Endothelial cell of umbilical vein (primary cell): ENCODE data around the gene KCNRG. TPM values are rescaled to one million over a fixed set of nuclear protein-coding genes. Genes with fewer than 3 reads are reported as not detected.

Experiments
- BruUV-seq: library from RNA; stranded (reverse); fragments of 400-500 nt; replicated peaks from 2 replicates; lab custom pipeline; 2021; lab: Mats Ljungman, UMichigan
- CTCF ChIA-PET: fragments of 300-600, 350-600 bp; sonication (Branson Sonifier 250); formaldehyde crosslinking; loops from one replicate; lab custom pipeline; 2021; ENCODE audit warnings: antibody characterized with exemption, inconsistent platforms; lab: Charles Lee
- POLR2A ChIA-PET: fragments of 300-600, 350-600 bp; sonication (Branson Sonifier 250); formaldehyde crosslinking; loops from one replicate; lab custom pipeline; 2021; ENCODE audit warnings: antibody characterized with exemption, inconsistent platforms; lab: Charles Lee
- DNase-seq: peaks from one replicate; pipeline ENCODE4 v3.0.0-alpha.2; 2011; ENCODE audit warnings: low read depth, low spot score
- FAIRE-seq: peaks from 2 replicates; lab custom pipeline; 2011; peaks lifted over from hg19 to GRCh38; lab: Jason Lieb, UNC
- H2AFZ ChIP-seq: 2 replicates; pipeline ENCODE4 v1.6.0; 2012; ENCODE audit warnings: low read depth, low read length, control low read depth, inconsistent platforms
- H3K27ac ChIP-seq: 2 replicates; pipeline ENCODE4 v1.5.1; 2011; ENCODE audit warnings: low read depth, mild to moderate bottlenecking, control low read depth, low read length, moderate library complexity; ENCODE audit not compliant: insufficient read depth
- H3K27me3 ChIP-seq, 2 experiments: 2 replicates each; pipeline versions ENCODE4 v1.6.0 to v1.6.1; 2011; ENCODE audit warnings: low read length in 2 of 2, mixed read lengths in 1 of 2; ENCODE audit not compliant: control insufficient read depth in 2 of 2, insufficient read depth in 2 of 2
- H3K36me3 ChIP-seq, 2 experiments: 2 replicates in 1 of 2; 3 replicates in 1 of 2; pipeline ENCODE4 v1.5.1; 2011; ENCODE audit warnings: low read length in 2 of 2, mild to moderate bottlenecking in 1 of 2, moderate library complexity in 1 of 2; ENCODE audit not compliant: control insufficient read depth in 2 of 2, insufficient read depth in 2 of 2; ENCODE audit errors: extremely low read depth in 1 of 2
- H3K4me1 ChIP-seq: 3 replicates; pipeline ENCODE4 v1.5.1; 2011; ENCODE audit warnings: mild to moderate bottlenecking, low read length; ENCODE audit not compliant: control insufficient read depth, insufficient read depth; ENCODE audit errors: extremely low read depth
- H3K4me2 ChIP-seq: 2 replicates; pipeline ENCODE4 v1.6.1; 2011; ENCODE audit warnings: low read length, control low read depth, mixed read lengths; ENCODE audit not compliant: insufficient read depth
- H3K4me3 ChIP-seq, 3 experiments: fragments of 200-600 bp in 1 of 3; sonication (generic), shearing (Covaris generic) in 1 of 3; replicated peaks in 1 of 3; 2 replicates each; pipeline ENCODE4 v1.5.1; 2011 to 2016; ENCODE audit warnings: control low read depth in 3 of 3, low read length in 3 of 3, mild to moderate bottlenecking in 2 of 3, inconsistent platforms in 1 of 3, low read depth in 1 of 3, moderate library complexity in 1 of 3; ENCODE audit not compliant: insufficient read depth in 1 of 3
- H3K79me2 ChIP-seq: 2 replicates; pipeline ENCODE4 v1.6.0; 2012; ENCODE audit warnings: low read length, inconsistent platforms; ENCODE audit not compliant: control insufficient read depth, insufficient read depth
- H3K9ac ChIP-seq: replicated peaks from 2 replicates; pipeline ENCODE3; 2011; ENCODE audit warnings: low read length, control low read depth; ENCODE audit not compliant: insufficient read depth; ENCODE audit errors: extremely low read depth
- H3K9me1 ChIP-seq: replicated peaks from 3 replicates; pipeline ENCODE4 v1.6.0; 2011; ENCODE audit warnings: mild to moderate bottlenecking, low read length; ENCODE audit not compliant: control insufficient read depth, insufficient read depth; ENCODE audit errors: extremely low read depth
- H3K9me3 ChIP-seq: replicated peaks from 2 replicates; pipeline ENCODE4 v1.5.1; 2012; ENCODE audit warnings: low read length, inconsistent platforms; ENCODE audit not compliant: control insufficient read depth, insufficient read depth
- H4K20me1 ChIP-seq: replicated peaks from 2 replicates; pipeline ENCODE3; 2011; ENCODE audit warnings: mild to moderate bottlenecking, low read length; ENCODE audit not compliant: control insufficient read depth, insufficient read depth; ENCODE audit errors: extremely low read depth
- CTCF ChIP-seq, 2 donors: IDR thresholded peaks; 1 replicate in 1 of 2; 2 replicates in 1 of 2; pipeline ENCODE4 v1.5.1; 2011; ENCODE audit warnings: low read length in 2 of 2, mild to moderate bottlenecking in 2 of 2, moderate library complexity in 2 of 2, control low read depth in 1 of 2, inconsistent platforms in 1 of 2, low read depth in 1 of 2; ENCODE audit not compliant: insufficient read depth in 1 of 2; ENCODE audit errors: extremely low read depth in 1 of 2
- EZH2 ChIP-seq: IDR thresholded peaks from 2 replicates; pipeline ENCODE4 v1.6.1; 2012; ENCODE audit warnings: borderline replicate concordance, low read depth, mild to moderate bottlenecking, moderate library complexity, low read length, inconsistent platforms; ENCODE audit not compliant: severe bottlenecking
- FOS ChIP-seq: IDR thresholded peaks from 2 replicates; pipeline ENCODE4 v1.6.1; 2011; ENCODE audit warnings: mild to moderate bottlenecking, low read length, moderate library complexity, borderline replicate concordance; ENCODE audit not compliant: insufficient read depth
- GATA2 ChIP-seq: IDR thresholded peaks from 2 replicates; pipeline ENCODE4 v1.7.0; 2011; ENCODE audit warnings: low read depth, mild to moderate bottlenecking, moderate library complexity, mixed read lengths, low read length; ENCODE audit not compliant: insufficient read length, insufficient read depth
- JUN ChIP-seq: IDR thresholded peaks from 2 replicates; pipeline ENCODE4 v1.6.1; 2011; ENCODE audit warnings: borderline replicate concordance, low read depth; ENCODE audit not compliant: insufficient read length, insufficient read depth
- MAX ChIP-seq: IDR thresholded peaks from 2 replicates; pipeline ENCODE4 v1.6.1; 2011; ENCODE audit not compliant: insufficient read depth, insufficient read length
- MYC ChIP-seq: IDR thresholded peaks from one replicate; pipeline ENCODE4 v1.6.1; 2011; ENCODE audit warnings: mild to moderate bottlenecking, low read depth, low read length
- POLR2A ChIP-seq: IDR thresholded peaks from 2 replicates; pipeline ENCODE4 v1.6.1; 2012; ENCODE audit warnings: low read depth, mild to moderate bottlenecking, control low read depth, low read length
- POLR2AphosphoS5 ChIP-seq: IDR thresholded peaks from 2 replicates; pipeline ENCODE4 v1.6.1; 2012; ENCODE audit warnings: low read depth, mild to moderate bottlenecking, control low read depth, low read length, moderate library complexity; ENCODE audit not compliant: insufficient read depth
- dilution Hi-C: fragments of 300-500 bp; cut with MboI; formaldehyde crosslinking; loops from one replicate; pipeline ENCODE4 v1.15.0; 2019; ENCODE audit warnings: low sequenced_read_pairs; ENCODE audit not compliant: extremely low pct_ligation_motif_present
- intact Hi-C: fragments of 100-400 bp; cut with micrococcal nuclease; formaldehyde crosslinking; loops from one replicate; pipeline ENCODE4 v1.10.0; 2022
- polyA plus RNA-seq, 4 experiments: library from polyadenylated mRNA; depleted of rRNA in 3 of 4; stranded (reverse) in 3 of 4; unstranded in 1 of 4; fragments of >200 nt; gene quantifications; 2 replicates each; pipeline versions ENCODE4 v1.2.1 to v1.2.3, GENCODE V29; 2011 to 2012; ENCODE audit warnings: missing spikeins in 1 of 4
- total RNA-seq: library from RNA; stranded (reverse); gene quantifications from 2 replicates; pipeline ENCODE4 v1.2.3, GENCODE V29; 2021

Gene KCNRG
- total and polyA plus RNA-seq, 2 donors (not counting 3 experiments of a cell fraction or from before 2014, with no cell fraction given): 0.86 to 1.3 TPM

- DNase-seq (no peak), FAIRE-seq (no peak)
- no peaks in the 10 kb centered on the region for H3K79me2 ChIP-seq
- no peaks in the 10 kb centered on the region for H3K4me1 ChIP-seq
- no peak overlapping the region for H3K27ac ChIP-seq
- no TSS peak for BruUV-seq
- intact Hi-C loops (no loop called here), dilution Hi-C loops (no loop called here)
- H3K36me3 ChIP-seq: no peaks in the 10 kb centered on the region
- ChIA-PET CTCF (interaction anchor here (1.2 kb wide), 1 partner anchor 25 kb away, joined by 3 read pairs; the partner anchor contains the start of gene TRIM13), POLR2A (interaction anchor here (0.6 kb wide), 1 partner anchor 22 kb away, joined by 3 read pairs; no protein-coding TSS in a partner anchor)
- no peak overlapping the region for H2AFZ ChIP-seq
- no peak overlapping the region for H3K9ac ChIP-seq
- H3K4me3 ChIP-seq: no peak overlapping the region
- no peaks in the 10 kb centered on the region for H3K27me3 ChIP-seq
- no peaks in the 10 kb centered on the region for H3K9me3 ChIP-seq
- H3K9me1 ChIP-seq: no peaks in the 10 kb centered on the region
- no peak overlapping the region for H3K4me2 ChIP-seq
- no peaks in the 10 kb centered on the region for H4K20me1 ChIP-seq
- TF ChIP-seq JUN (no peak), POLR2A (no peak), GATA2 (no peak), POLR2AphosphoS5 (no peak), MYC (no peak), FOS (no peak), MAX (no peak), CTCF (IDR thresholded peaks at IDR 0.05; ENCODE audit: extremely low read depth in 1 of 2, insufficient read depth in 1 of 2, low read depth in 1 of 2, low read length in 2 of 2) (no peak), EZH2 (no peak)
These were observed 42.5 kb upstream of the KCNRG start for GRCh38 chr13:49972709-49973108.
